K562 (cell line): ENCODE results near the gene SESN3. TPM values are rescaled to one million over a fixed set of nuclear protein-coding genes. Genes with fewer than 3 reads are reported as not detected.

Experiments
- ZMIZ1 ChIP-seq, 2 experiments: fragments of 150-350 bp in 1 of 2; IDR thresholded peaks; 2 replicates each; pipeline ENCODE4 v1.6.1; 2012 to 2016; ENCODE audit warnings: low read depth in 2 of 2, low read length in 2 of 2, mild to moderate bottlenecking in 1 of 2, moderate library complexity in 1 of 2
- polyA plus RNA-seq, 8 experiments: library from polyadenylated mRNA; depleted of rRNA in 4 of 8; stranded (reverse) in 5 of 8; unstranded in 3 of 8; fragments of >200 nt; fragmentation: Nextera tagmentation in 2 of 8; fragmentation: Illumina TruSeq in 1 of 8; extraction: Ambion mirVana in 2 of 8; extraction: Trizol in 1 of 8; gene quantifications; 2 replicates each; pipeline versions ENCODE4 v1.2.1 to v1.2.3, GENCODE V29; 2011 to 2014; ENCODE audit warnings: inconsistent platforms in 1 of 8, missing spikeins in 1 of 8
- total RNA-seq, 7 experiments: library from RNA; depleted of rRNA in 6 of 7; stranded (reverse); fragments of >200 nt in 6 of 7; fragmentation: Illumina TruSeq in 2 of 7; extraction: Trizol in 2 of 7; gene quantifications; 2 replicates each; pipeline versions ENCODE4 v1.2.1 to v1.2.3, GENCODE V29; 2011 to 2021; ENCODE audit warnings: low replicate concordance in 1 of 7
- TF ChIP-seq, protein P1 (sequence below), 2 experiments: fragments of 450-650 bp in 1 of 2; sonication (generic) in 1 of 2; formaldehyde crosslinking in 1 of 2; IDR thresholded peaks; 2 replicates each; pipeline versions ENCODE4 v1.7.1 to v1.9.0; 2016 to 2022; ENCODE audit warnings: inconsistent platforms in 1 of 2, mild to moderate bottlenecking in 1 of 2, missing genetic modification reagents in 1 of 2
- TF ChIP-seq, protein P2 (sequence below): IDR thresholded peaks from 2 replicates; pipeline ENCODE4 v1.6.1; 2014; ENCODE audit warnings: antibody characterized with exemption

Gene SESN3
- total and polyA plus RNA-seq, 9 of the 15 experiments (the other 6 are each of a cell fraction or from before 2014, with no cell fraction given), result 0.44 to 2.6 (median 1.5) TPM

GRCh38 chr11:95144313-95145235 lies 86.4 kb downstream of the SESN3 start (continued):
- TF ChIP-seq, protein P1, sequence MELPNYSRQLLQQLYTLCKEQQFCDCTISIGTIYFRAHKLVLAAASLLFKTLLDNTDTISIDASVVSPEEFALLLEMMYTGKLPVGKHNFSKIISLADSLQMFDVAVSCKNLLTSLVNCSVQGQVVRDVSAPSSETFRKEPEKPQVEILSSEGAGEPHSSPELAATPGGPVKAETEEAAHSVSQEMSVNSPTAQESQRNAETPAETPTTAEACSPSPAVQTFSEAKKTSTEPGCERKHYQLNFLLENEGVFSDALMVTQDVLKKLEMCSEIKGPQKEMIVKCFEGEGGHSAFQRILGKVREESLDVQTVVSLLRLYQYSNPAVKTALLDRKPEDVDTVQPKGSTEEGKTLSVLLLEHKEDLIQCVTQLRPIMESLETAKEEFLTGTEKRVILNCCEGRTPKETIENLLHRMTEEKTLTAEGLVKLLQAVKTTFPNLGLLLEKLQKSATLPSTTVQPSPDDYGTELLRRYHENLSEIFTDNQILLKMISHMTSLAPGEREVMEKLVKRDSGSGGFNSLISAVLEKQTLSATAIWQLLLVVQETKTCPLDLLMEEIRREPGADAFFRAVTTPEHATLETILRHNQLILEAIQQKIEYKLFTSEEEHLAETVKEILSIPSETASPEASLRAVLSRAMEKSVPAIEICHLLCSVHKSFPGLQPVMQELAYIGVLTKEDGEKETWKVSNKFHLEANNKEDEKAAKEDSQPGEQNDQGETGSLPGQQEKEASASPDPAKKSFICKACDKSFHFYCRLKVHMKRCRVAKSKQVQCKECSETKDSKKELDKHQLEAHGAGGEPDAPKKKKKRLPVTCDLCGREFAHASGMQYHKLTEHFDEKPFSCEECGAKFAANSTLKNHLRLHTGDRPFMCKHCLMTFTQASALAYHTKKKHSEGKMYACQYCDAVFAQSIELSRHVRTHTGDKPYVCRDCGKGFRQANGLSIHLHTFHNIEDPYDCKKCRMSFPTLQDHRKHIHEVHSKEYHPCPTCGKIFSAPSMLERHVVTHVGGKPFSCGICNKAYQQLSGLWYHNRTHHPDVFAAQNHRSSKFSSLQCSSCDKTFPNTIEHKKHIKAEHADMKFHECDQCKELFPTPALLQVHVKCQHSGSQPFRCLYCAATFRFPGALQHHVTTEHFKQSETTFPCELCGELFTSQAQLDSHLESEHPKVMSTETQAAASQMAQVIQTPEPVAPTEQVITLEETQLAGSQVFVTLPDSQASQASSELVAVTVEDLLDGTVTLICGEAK (IDR thresholded peaks at IDR 0.05), result 0 out of 2 replicates have a peak, but pooled peaks have one; percentile 11
- TF ChIP-seq, protein P1 (CRISPR knock-in tag; IDR thresholded peaks at IDR 0.05), result no peak
- TF ChIP-seq ZMIZ1 (IDR thresholded peaks at IDR 0.05; ENCODE audit: low read depth in 2 of 2, low read length in 2 of 2), result peak in 1 of 2 experiments; percentile 11; a peak in 1 of 4 replicates
- TF ChIP-seq, protein P2, sequence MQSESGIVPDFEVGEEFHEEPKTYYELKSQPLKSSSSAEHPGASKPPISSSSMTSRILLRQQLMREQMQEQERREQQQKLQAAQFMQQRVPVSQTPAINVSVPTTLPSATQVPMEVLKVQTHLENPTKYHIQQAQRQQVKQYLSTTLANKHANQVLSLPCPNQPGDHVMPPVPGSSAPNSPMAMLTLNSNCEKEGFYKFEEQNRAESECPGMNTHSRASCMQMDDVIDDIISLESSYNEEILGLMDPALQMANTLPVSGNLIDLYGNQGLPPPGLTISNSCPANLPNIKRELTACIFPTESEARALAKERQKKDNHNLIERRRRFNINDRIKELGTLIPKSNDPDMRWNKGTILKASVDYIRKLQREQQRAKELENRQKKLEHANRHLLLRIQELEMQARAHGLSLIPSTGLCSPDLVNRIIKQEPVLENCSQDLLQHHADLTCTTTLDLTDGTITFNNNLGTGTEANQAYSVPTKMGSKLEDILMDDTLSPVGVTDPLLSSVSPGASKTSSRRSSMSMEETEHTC, result no peak
